Measurements from ENCODE around the gene PIK3CB.

GRCh38 chr3:138806376-138807080, 28.2 kb downstream of the PIK3CB start:
- TF ChIP-seq CTCF (conservative IDR thresholded peaks at IDR 0.05), result no peak
- no peak for TF ChIP-seq ZFX (IDR thresholded peaks at IDR 0.05)
